DOHH2 (cell line): Measurements from ENCODE around the gene SHROOM3.

Experiments used
- CTCF ChIP-seq: fragments of 200-600 bp; sonication (generic); IDR thresholded peaks from one replicate; pipeline ENCODE4 v1.5.1; 2014; ENCODE audit warnings: antibody characterized with exemption, mild to moderate bottlenecking, low read depth, low read length; ENCODE audit not compliant: poor library complexity, severe bottlenecking
- EZH2phosphoT487 ChIP-seq: fragments of 200-600 bp; sonication (generic); IDR thresholded peaks from 2 replicates; pipeline ENCODE4 v1.6.1; 2017; ENCODE audit warnings: borderline replicate concordance, mild to moderate bottlenecking, antibody characterized with exemption, low read length, moderate library complexity, mixed read lengths

- TF ChIP-seq CTCF (no peak), EZH2phosphoT487 (no peak)
Measured at GRCh38 chr4:76502886-76503285, 67.9 kb downstream of the SHROOM3 start.
